CD1c-positive myeloid dendritic cell (primary cell): ENCODE measurements around the gene ACSF3.

Experiments used
- DNase-seq: peaks from one replicate; pipeline ENCODE4 v3.0.0-alpha.2; 2016; ENCODE audit errors: extremely low spot score

ACSF3 gene

GRCh38 chr16:89131783-89132182 is 38.1 kb downstream of the ACSF3 start:
- DNase-seq = no peak

DNA sequence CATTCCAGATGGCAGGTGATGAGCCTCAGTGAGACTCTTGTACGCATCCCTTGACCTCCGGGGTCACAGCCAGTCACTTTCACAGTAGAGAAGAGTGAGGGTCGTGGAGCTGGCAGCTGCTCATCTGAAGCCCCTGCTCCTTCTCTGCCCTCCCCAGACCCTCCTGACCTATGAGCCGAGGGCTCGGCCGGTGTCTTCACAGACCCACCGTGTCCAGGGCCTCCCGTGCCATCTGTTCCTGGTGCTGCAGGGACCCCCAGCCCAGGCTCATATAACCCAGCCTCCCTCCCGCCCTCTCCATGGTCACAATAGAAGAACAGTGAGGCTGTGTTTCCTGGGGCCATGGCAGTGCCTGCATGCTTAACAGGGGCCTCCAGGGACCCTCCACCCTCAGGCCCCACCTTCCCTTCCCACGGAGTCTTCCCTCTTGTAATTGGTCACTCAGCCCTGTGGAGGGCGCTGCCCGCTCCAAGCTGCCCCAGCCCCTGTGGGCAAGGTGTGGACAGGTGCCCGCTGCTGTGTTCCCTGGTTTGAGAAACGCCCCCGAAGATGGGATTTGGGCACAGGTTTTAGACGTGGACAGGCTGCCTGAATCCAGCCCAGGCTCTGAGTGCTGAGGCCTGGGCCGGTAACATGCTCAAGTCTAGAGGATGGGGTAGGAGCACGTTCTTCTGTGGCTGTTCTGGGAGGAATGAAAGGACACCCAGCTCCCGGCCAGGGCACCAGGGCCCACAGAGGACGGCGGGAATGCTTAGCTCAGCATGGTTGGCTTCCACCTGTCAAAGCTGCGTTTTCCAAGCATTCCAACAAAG is 38.7 kb downstream of the ACSF3 start:
- no peak for DNase-seq

DNA sequence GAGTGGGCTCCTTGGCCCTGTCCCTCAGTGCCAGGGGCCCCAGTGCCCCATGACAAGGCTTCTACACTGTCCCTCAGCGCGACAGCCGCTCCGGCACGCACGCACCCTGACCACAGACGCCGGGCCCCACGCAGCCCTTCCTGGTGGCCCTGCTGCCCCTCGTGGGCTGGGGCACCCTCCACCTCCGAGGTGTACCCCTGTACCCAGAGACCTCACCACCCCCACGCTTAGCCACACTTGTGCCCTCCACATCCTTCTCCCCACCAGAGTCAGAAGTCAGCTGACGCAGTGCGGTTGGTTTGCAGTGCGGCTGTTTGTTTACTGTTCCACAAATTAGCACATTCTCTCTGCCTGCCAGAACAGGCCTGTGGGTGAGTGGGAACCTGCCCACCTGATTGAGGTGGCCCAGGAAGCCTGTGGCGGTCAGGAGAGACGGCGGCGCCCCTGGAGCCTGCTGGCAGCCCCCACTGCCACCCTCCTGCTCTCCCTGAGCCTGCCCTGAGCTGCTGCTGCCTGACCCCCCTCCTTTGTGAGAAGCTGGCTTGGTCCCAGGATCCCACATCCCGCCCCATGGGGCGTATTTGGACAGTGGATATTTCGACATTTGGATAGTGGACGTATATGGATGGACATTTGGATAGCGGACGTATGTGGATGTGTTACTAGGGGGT is 39.9 kb downstream of the ACSF3 start:
- no peak for DNase-seq

- DNase-seq = no peak
Measured at GRCh38 chr16:89134269-89134668, 40.6 kb downstream of the ACSF3 start.

- DNase-seq = no peak
Measured at GRCh38 chr16:89135166-89135565, 41.5 kb downstream of the ACSF3 start.

- DNase-seq = no peak
Measured at GRCh38 chr16:89135971-89136765, 42.5 kb downstream of the ACSF3 start.

GRCh38 chr16:89136931-89137330 is 43.3 kb downstream of the ACSF3 start:
- DNase-seq = no peak

- DNase-seq = no peak
Measured at GRCh38 chr16:89137666-89138512, 44.2 kb downstream of the ACSF3 start.

GRCh38 chr16:89138513-89138795 is 44.8 kb downstream of the ACSF3 start:
- no peak for DNase-seq

- no peak for DNase-seq
Measured at GRCh38 chr16:89138843-89139520, 45.3 kb downstream of the ACSF3 start.

DNA sequence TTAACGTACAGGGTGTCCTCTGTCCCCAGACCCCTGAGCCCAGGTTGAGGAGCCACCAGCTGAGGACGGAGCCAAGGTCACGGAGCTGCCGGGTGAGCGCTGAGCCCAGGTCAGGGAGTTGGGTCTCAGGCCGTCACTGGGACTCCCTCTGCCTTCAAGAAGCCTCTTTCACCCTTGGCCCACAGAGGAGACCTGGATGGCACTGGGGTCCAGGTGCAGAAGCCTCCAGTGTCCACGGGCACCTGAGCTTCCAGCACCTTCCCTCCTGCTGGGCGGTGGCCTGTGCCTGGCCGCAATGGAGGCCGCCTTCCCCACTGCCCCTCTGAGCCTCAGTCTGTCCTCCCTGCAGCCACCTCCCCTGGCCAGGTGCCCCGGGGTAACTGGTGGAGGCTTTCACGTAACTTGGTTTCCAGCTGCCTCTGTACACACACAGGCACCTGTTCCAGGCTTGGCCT is 46.3 kb downstream of the ACSF3 start:
- DNase-seq = no peak

GRCh38 chr16:89140401-89140800 is 46.7 kb downstream of the ACSF3 start:
- DNase-seq = no peak

DNA sequence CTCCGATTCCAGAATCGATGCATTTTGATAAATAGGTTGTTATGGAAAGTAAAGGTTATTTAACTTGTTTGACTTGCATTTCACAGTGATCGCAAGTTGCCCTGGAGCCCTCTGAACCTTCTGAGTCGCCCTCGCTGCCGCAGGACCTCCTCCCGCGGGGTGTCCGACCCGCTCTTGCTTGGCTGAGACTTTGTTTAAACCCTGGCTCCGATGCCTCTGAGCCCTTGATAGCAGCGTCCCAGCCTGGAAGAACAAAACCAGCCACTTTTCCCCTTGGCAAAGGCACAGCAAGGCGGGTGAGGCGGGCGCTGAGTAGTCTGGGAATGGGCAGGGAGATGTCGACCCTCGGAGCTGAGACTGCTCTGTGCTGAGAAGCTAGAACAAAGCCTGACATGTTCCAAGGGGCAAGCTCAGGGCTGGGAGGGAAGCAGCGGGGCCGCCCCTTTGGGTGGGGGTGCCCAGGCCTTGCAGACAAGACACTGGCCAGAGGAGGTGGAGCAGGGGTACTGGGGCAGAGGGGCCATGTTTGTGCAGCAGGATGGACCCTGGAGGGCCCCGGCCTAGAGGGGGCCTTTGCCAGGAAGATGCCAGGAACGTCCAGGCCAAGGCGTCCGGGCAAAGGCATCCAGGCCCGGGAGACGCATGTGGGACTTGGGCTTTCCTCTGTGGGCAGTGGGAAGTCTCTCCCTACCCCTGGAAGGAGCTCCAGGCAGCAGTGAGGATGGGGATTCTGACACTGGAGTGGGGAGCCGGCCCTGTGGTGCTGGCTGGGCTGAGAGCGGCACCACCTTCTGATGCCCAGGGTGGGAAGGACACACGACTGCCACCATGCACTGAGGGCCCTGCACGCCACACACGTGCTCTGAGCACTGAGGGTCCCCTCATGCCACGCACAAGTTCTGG is 47.6 kb downstream of the ACSF3 start:
- DNase-seq = no peak

DNA sequence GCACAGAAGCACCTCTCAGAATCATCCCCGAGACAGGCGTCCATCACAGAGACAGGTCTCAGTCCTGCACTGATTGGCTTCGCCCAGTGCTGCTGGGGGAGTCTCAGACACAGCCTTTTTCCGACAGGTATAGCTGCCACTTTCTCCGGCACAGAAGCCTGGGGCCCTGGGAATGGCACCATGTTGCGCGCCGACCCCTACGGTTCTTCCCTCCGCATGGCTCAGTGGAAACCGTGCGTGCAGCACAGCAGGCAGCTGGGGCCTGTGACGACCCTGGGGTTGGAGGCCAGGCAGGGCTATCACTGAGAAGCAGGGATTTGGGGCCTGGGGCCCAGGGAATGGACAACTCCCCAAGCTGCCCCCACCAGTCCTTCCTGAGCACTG is 48.2 kb downstream of the ACSF3 start:
- no peak for DNase-seq

DNA sequence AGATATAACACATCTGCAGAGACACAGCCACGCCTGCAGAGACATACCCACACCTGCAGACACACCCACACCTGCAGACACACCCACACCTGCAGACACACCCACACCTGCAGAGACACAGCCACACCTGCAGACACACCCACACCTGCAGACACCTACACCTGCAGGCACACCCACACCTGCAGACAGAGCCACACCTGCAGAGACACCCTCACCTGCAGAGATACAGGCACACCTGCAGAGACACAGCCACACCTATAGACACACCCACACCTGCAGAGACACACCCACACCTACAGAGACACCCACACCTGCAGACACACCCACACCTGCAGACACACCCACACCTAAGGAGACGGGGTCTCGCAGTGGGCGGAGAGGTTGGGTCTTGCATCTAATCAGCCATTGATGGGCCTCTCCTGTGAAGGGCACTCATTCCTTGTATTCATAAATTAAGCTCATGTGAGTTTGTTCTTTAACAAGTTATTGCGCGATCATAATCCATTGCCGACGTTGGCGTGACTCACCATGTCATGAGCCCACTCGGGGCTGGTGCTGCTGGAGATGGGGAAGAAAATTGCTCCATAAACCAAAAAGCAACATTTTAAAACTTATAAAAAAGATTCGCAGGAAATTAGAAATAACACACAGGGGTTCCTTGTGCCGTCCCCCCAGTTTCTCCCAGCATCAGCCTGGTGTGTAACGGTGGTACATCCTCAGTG is 49.0 kb downstream of the ACSF3 start:
- DNase-seq = no peak

DNA sequence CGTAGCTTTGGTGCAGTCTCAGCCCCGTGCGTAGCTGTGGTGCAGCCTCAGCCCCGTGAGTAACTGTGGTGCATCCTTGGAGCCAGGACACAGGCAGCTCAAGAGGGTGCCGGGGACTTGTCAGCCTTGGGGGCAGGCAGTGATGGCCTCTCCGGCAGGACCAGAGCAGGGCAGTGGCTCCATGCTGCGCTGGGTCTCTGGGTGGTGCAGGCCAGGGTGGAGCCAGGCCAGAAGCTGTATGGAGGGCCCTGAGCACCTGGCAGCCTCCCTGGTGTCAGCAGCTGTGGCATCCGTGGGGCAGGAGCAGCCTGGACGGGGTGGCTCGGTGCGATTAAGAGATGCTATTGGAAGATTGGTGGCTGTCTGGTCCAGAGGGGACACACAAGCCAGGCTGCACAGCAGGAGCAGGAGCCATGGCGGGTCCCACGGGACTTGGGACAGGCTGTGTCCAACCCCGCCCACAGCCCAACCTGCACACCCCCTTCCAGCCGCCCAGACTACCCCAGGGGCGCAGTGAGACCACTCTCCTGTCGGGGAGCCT is 49.6 kb downstream of the ACSF3 start:
- DNase-seq = no peak

DNA sequence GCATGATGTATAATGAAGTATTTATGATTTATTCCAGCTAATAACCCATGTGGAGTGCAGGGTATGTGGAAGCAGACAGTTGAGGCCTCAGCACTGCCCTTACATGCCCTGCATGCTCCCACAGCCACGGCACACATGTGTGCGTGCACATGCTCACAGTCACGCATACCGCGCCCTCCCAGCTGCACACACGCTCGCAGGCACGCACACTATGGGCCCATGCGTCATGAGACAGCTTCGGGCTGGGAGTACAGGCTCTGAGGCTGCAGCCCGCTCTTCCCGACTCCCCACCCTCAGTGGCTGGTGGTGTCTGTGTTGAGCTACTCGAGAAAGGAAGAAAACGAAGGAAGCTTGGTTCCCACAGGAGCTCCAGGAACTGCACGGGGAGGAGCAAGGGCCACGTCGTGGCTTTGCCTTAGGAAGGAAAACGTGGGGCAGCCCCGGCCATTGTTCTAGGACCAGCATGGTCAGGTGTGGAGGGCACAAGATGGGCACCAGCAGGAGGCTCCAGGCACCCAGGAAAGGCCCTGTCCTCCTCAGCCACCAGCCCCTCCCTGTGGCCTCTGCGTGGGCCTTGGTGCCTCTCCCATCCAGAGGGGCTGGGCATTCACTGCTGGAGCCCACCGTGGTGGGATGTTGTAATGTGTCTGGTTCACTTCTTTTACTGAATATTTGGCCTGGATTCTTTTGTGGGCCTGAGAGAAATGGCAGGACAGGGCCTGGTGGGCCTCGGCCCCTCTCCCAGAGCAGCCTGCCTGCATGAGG is 50.4 kb downstream of the ACSF3 start:
- no peak for DNase-seq

DNA sequence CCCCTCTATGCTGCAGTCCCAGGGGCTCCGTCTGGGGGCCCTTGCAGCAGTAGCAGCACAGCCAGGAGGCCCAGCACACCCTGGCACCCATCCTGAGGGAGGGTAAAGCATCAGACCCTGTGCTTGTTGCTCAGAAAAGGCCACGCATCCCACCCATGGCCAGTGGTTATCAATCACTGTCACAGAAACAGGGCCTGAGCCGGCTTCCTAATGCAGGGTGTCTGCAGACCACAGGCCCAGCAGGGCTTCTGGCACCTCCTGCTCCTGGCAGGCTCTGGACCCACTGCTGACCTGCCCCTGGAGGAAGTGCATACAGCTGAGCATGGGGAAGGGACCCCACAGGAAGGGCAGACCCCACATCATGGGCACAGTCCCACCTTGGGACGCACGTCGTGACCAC is 51.0 kb downstream of the ACSF3 start:
- DNase-seq = no peak
